K562 (cell line): ENCODE measurements around the gene NTRK2. TPM values are rescaled to one million over a fixed set of nuclear protein-coding genes. Genes with fewer than 3 reads are reported as not detected.

Experiments
- ATAC-seq: fragments of 200-7000 bp; cut with Tn5 transposase; 3 replicates; pipeline ENCODE4 v1.9.1; 2020; ENCODE audit warnings: moderate library complexity
- BruUV-seq: library from RNA; stranded (reverse); fragments of 400-500 nt; replicated peaks from 2 replicates; lab custom pipeline; 2021; lab: Mats Ljungman, UMichigan
- CTCF ChIA-PET: fragments of 300-600 bp; formaldehyde crosslinking; extraction: SDS; loops from one replicate; lab custom pipeline; 2021; ENCODE audit warnings: low intra/inter-chr PET ratio; lab: Yijun Ruan, JAX
- POLR2A ChIA-PET: fragments of 300-600, 350-650 bp; sonication (Branson Sonifier 250); formaldehyde crosslinking; extraction: SDS; loops from one replicate; lab custom pipeline; 2021; ENCODE audit warnings: antibody characterized with exemption, inconsistent platforms; lab: Yijun Ruan, JAX
- DNase-seq, 4 experiments: peaks; one replicate each; pipeline versions ENCODE4 v3.0.0 to v3.0.0-alpha.2; 2011 to 2018; ENCODE audit warnings: low spot score in 3 of 4, mixed read lengths in 3 of 4; ENCODE audit errors: extremely low read depth in 1 of 4
- FAIRE-seq: peaks from 2 replicates; lab custom pipeline; 2011; peaks lifted over from hg19 to GRCh38; lab: Jason Lieb, UNC
- H2AFZ ChIP-seq: 2 replicates; pipeline ENCODE4 v1.6.0; 2011; ENCODE audit warnings: low read depth, low read length, control low read depth, inconsistent platforms
- H3K27ac ChIP-seq: fragments of 200-600 bp; 3 replicates; pipeline ENCODE4 v1.8.0; 2011; ENCODE audit warnings: low read depth, mild to moderate bottlenecking, control low read depth, inconsistent platforms, low read length, moderate library complexity, mixed read lengths; ENCODE audit errors: extremely low read depth
- H3K27me3 ChIP-seq, 2 experiments: fragments of 300-600 bp in 1 of 2; 2 replicates in 1 of 2; 3 replicates in 1 of 2; pipeline versions ENCODE4 v1.6.0 to v1.8.0; 2011; ENCODE audit warnings: inconsistent platforms in 2 of 2, low read length in 2 of 2, mild to moderate bottlenecking in 1 of 2, mixed read lengths in 1 of 2, moderate library complexity in 1 of 2; ENCODE audit not compliant: control insufficient read depth in 2 of 2, insufficient read depth in 2 of 2
- H3K36me3 ChIP-seq: fragments of 300-600 bp; 3 replicates; pipeline ENCODE4 v1.8.0; 2011; ENCODE audit warnings: mild to moderate bottlenecking, low read length, inconsistent platforms; ENCODE audit not compliant: control insufficient read depth, insufficient read depth
- H3K4me1 ChIP-seq, 2 experiments: fragments of 200-600 bp in 1 of 2; replicated peaks in 1 of 2; 2 replicates in 1 of 2; 3 replicates in 1 of 2; pipeline versions ENCODE4 v1.5.1 to v1.8.0; 2011; ENCODE audit warnings: inconsistent platforms in 2 of 2, low read length in 2 of 2, mild to moderate bottlenecking in 1 of 2, mixed read lengths in 1 of 2, moderate library complexity in 1 of 2; ENCODE audit not compliant: control insufficient read depth in 2 of 2, insufficient read depth in 2 of 2
- H3K4me2 ChIP-seq: 2 replicates; pipeline ENCODE4 v1.6.1; 2011; ENCODE audit warnings: low read length, control low read depth, inconsistent platforms, mixed read lengths; ENCODE audit not compliant: insufficient read depth
- H3K4me3 ChIP-seq: fragments of 200-600 bp; sonication (generic), shearing (Covaris generic); 2 replicates; pipeline ENCODE4 v1.5.1; 2016; ENCODE audit warnings: control low read depth, inconsistent platforms
- H3K79me2 ChIP-seq: fragments of 200-600 bp; 3 replicates; pipeline ENCODE4 v1.8.0; 2011; ENCODE audit warnings: low read length, inconsistent platforms; ENCODE audit not compliant: control insufficient read depth, insufficient read depth
- H3K9ac ChIP-seq, 2 experiments: 2 replicates each; pipeline versions ENCODE4 v1.6.0 to v1.6.1; 2011; ENCODE audit warnings: low read depth in 2 of 2, low read length in 2 of 2, control low read depth in 1 of 2, inconsistent platforms in 1 of 2, mild to moderate bottlenecking in 1 of 2, mixed read lengths in 1 of 2; ENCODE audit not compliant: insufficient read depth in 1 of 2
- H3K9me1 ChIP-seq: one replicate; pipeline ENCODE4 v1.6.0; 2011; ENCODE audit warnings: inconsistent platforms, mild to moderate bottlenecking, low read length, moderate library complexity; ENCODE audit not compliant: control insufficient read depth, insufficient read depth
- H3K9me3 ChIP-seq: replicated peaks from 2 replicates; pipeline ENCODE4 v1.5.1; 2011; ENCODE audit warnings: low read depth, low read length, inconsistent platforms; ENCODE audit not compliant: control insufficient read depth, insufficient read depth
- H4K20me1 ChIP-seq: replicated peaks from 2 replicates; pipeline ENCODE4 v1.6.1; 2011; ENCODE audit warnings: low read length, inconsistent platforms, mixed read lengths; ENCODE audit not compliant: control insufficient read depth, insufficient read depth
- CREB1 ChIP-seq, 2 experiments: sonication (generic) in 1 of 2; formaldehyde crosslinking in 1 of 2; IDR thresholded peaks; 2 replicates each; pipeline versions ENCODE4 v1.6.1 to v1.8.0; 2012 to 2022; ENCODE audit warnings: inconsistent platforms in 1 of 2, mild to moderate bottlenecking in 1 of 2, missing genetic modification reagents in 1 of 2, moderate library complexity in 1 of 2
- FIP1L1 ChIP-seq: fragments of 200-400 bp; formaldehyde crosslinking; IDR thresholded peaks from 2 replicates; pipeline ENCODE4 v1.6.1; 2018; ENCODE audit warnings: mild to moderate bottlenecking, low read depth, low read length; ENCODE audit not compliant: poor library complexity, severe bottlenecking
- JUNB ChIP-seq: fragments of 450-650 bp; formaldehyde crosslinking; conservative IDR thresholded peaks from 2 replicates; pipeline ENCODE4 v1.4.0; 2020; ENCODE audit warnings: mild to moderate bottlenecking
- MYNN ChIP-seq, 2 experiments: sonication (generic); formaldehyde crosslinking in 1 of 2; IDR thresholded peaks; 2 replicates each; pipeline versions ENCODE4 v1.5.0 to v1.6.1; 2016 to 2020; ENCODE audit warnings: antibody characterized with exemption in 1 of 2, missing genetic modification reagents in 1 of 2
- STAG1 ChIP-seq: sonication (generic); formaldehyde crosslinking; IDR thresholded peaks from 2 replicates; pipeline ENCODE4 v1.5.0; 2020; ENCODE audit warnings: missing genetic modification reagents, borderline replicate concordance
- ZBTB1 ChIP-seq: sonication (generic); formaldehyde crosslinking; IDR thresholded peaks from 2 replicates; pipeline ENCODE4 v1.8.1; 2023; ENCODE audit warnings: missing genetic modification reagents, low read depth, mild to moderate bottlenecking, borderline replicate concordance
- ZNF217 ChIP-seq: sonication (generic); formaldehyde crosslinking; IDR thresholded peaks from 2 replicates; pipeline ENCODE4 v1.8.0; 2022; ENCODE audit warnings: mild to moderate bottlenecking, missing genetic modification reagents
- ZNF764 ChIP-seq: fragments of 250-450 bp; sonication (Bioruptor Pico); IDR thresholded peaks from 2 replicates; pipeline ENCODE4 v1.4.0; 2020; ENCODE audit warnings: low read depth, mild to moderate bottlenecking, moderate library complexity
- WGBS: fragments of 100-300 bp; shearing (Covaris generic); methylation state at CpG from one replicate; pipeline ENCODE4 v1.1.6; 2016; ENCODE audit warnings: low coverage, mixed read lengths; ENCODE audit not compliant: insufficient coverage; ENCODE audit errors: missing lambda C conversion rate; 5-methylcytosine and 5-hydroxymethylcytosine counted together
- in situ Hi-C: fragments of 300-500 bp; cut with MboI; formaldehyde crosslinking; loops from 4 replicates; pipeline ENCODE4 v1.15.0; 2018; ENCODE audit warnings: inconsistent platforms, mixed read lengths
- intact Hi-C: fragments of 100-400 bp; cut with micrococcal nuclease; formaldehyde crosslinking; loops from 2 replicates; pipeline ENCODE4 v1.14.2; 2022
- polyA plus RNA-seq, 8 experiments: library from polyadenylated mRNA; depleted of rRNA in 4 of 8; stranded (reverse) in 5 of 8; unstranded in 3 of 8; fragments of >200 nt; fragmentation: Nextera tagmentation in 2 of 8; fragmentation: Illumina TruSeq in 1 of 8; extraction: Ambion mirVana in 2 of 8; extraction: Trizol in 1 of 8; gene quantifications; 2 replicates each; pipeline versions ENCODE4 v1.2.1 to v1.2.3, GENCODE V29; 2011 to 2014; ENCODE audit warnings: inconsistent platforms in 1 of 8, missing spikeins in 1 of 8
- total RNA-seq, 7 experiments: library from RNA; depleted of rRNA in 6 of 7; stranded (reverse); fragments of >200 nt in 6 of 7; fragmentation: Illumina TruSeq in 2 of 7; extraction: Trizol in 2 of 7; gene quantifications; 2 replicates each; pipeline versions ENCODE4 v1.2.1 to v1.2.3, GENCODE V29; 2011 to 2021; ENCODE audit warnings: low replicate concordance in 1 of 7
- TF ChIP-seq, protein P1 (sequence below): sonication (generic); formaldehyde crosslinking; IDR thresholded peaks from 2 replicates; pipeline ENCODE4 v1.8.0; 2022; ENCODE audit warnings: missing genetic modification reagents, mild to moderate bottlenecking, borderline replicate concordance

Gene NTRK2
- total and polyA plus RNA-seq, 9 of the 15 experiments (the other 6 are each of a cell fraction or from before 2014, with no cell fraction given): not detected

DNA sequence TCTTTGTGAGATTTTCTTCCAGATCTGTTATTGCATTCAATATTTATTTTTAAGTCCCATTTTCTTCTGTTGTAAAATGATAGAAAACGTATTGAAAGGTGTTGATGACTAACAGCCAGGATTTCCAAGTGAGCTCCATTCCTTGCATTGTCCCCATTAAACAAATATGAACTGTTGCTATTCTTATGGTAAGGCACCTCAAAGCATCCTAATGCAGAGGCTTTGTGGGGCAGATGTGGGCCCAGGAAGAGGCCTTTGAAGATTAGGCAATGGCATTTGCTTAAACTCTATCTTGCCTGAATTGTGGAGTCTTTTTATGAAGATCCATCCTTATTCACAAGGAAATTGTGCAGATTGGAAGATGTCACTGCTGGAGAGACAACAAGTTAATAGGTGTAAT lies 38.9 kb downstream of the NTRK2 start:
- Histone ChIP-seq H3K4me3 (no peak overlapping the region), H4K20me1 (no peaks in the 10 kb centered on the region), H3K27ac (no peak overlapping the region), H3K27me3 (no peaks in the 10 kb centered on the region), H3K9me3 (no peaks in the 10 kb centered on the region), H3K9ac (no peak overlapping the region), H3K79me2 (no peaks in the 10 kb centered on the region), H3K4me2 (no peak overlapping the region), H3K36me3 (no peaks in the 10 kb centered on the region), H3K9me1 (no peaks in the 10 kb centered on the region), H2AFZ (no peak overlapping the region), H3K4me1 (no peaks in the 10 kb centered on the region)
- DNase-seq (no peak), FAIRE-seq (no peak), ATAC-seq (no peak)
- BruUV-seq: no TSS peak
- 0% methylated on average over 1 of the region's 1 CpG for WGBS
- in situ Hi-C loops: no loop called here
- CTCF ChIA-PET: no interaction called here
- intact Hi-C loops: no loop called here
- POLR2A ChIA-PET: interaction anchor here (0.7 kb wide), 1 partner anchor 34 kb away, joined by 4 read pairs; no protein-coding TSS in a partner anchor
- TF ChIP-seq JUNB (no peak), ZBTB1 (CRISPR knock-in tag) (no peak), ZNF217 (no peak), FIP1L1 (no peak), STAG1 (no peak), MYNN (IDR thresholded peaks at IDR 0.05) (no peak), MYNN (CRISPR knock-in tag; IDR thresholded peaks at IDR 0.05) (no peak), CREB1 (IDR thresholded peaks at IDR 0.05) (no peak), CREB1 (CRISPR knock-in tag; IDR thresholded peaks at IDR 0.05) (no peak), ZNF764 (CRISPR knock-in tag) (no peak)
- TF ChIP-seq, protein P1, sequence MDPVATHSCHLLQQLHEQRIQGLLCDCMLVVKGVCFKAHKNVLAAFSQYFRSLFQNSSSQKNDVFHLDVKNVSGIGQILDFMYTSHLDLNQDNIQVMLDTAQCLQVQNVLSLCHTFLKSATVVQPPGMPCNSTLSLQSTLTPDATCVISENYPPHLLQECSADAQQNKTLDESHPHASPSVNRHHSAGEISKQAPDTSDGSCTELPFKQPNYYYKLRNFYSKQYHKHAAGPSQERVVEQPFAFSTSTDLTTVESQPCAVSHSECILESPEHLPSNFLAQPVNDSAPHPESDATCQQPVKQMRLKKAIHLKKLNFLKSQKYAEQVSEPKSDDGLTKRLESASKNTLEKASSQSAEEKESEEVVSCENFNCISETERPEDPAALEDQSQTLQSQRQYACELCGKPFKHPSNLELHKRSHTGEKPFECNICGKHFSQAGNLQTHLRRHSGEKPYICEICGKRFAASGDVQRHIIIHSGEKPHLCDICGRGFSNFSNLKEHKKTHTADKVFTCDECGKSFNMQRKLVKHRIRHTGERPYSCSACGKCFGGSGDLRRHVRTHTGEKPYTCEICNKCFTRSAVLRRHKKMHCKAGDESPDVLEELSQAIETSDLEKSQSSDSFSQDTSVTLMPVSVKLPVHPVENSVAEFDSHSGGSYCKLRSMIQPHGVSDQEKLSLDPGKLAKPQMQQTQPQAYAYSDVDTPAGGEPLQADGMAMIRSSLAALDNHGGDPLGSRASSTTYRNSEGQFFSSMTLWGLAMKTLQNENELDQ: no peak
